AG04449 (cell line): ENCODE measurements around the gene TEAD3.
"Not testable (repeated sequence)": the region's sequence is repeated elsewhere in the genome, so short reads cannot be mapped to it uniquely, and the experiment has no call there.

ENCODE experiments used
- CTCF ChIA-PET: fragments of 350-600 bp; formaldehyde crosslinking; extraction: SDS; loops from one replicate; lab custom pipeline; 2021; ENCODE audit warnings: antibody characterized with exemption; lab: Yijun Ruan, JAX
- POLR2A ChIA-PET: fragments of 400-600, 350-600 bp; formaldehyde crosslinking; extraction: SDS; loops from one replicate; lab custom pipeline; 2020; ENCODE audit warnings: antibody characterized with exemption, inconsistent platforms; lab: Yijun Ruan, JAX
- DNase-seq: peaks from one replicate; pipeline ENCODE4 v3.0.0-alpha.2; 2010; ENCODE audit warnings: low read depth, low spot score
- H3K4me3 ChIP-seq: 2 replicates; pipeline ENCODE4 v1.5.1; 2011; ENCODE audit warnings: low read depth, mild to moderate bottlenecking, control low read depth, low read length
- TF ChIP-seq, protein P1 (sequence below): IDR thresholded peaks from one replicate; pipeline ENCODE4 v1.5.1; 2011; ENCODE audit warnings: mild to moderate bottlenecking, moderate library complexity, low read length, control low read depth, inconsistent platforms; ENCODE audit not compliant: insufficient read depth; ENCODE audit errors: missing control alignments

TEAD3 gene

DNA sequence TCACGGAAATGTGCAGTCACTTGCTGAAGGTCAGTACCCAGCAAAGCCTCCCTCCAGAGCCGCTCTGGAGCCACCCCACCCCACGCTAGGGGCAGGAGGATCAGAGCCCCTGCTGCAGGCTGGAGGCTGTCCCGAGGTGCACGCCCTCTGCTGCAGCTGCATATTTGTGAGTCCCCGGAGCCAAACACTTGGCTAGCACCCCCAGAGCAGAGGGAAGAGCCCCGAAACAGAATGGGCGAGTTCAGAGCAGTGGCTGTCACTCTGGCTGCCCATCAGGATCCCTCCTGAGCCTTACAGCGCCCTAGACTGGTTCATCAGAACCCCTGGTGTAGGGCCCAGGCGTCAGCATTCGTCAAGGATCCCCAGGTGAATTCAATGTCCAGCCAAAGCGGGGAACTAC is 25.3 kb upstream of the TEAD3 start:
- DNase-seq: no peak
- H3K4me3 ChIP-seq: no peak overlapping the region
- POLR2A ChIA-PET: no interaction called here
- CTCF ChIA-PET: interaction anchor here (0.6 to 9.3 kb wide), 34 partner anchors 8 to 565 kb away, joined by 3 to 180 read pairs (median 4); partner anchors contain the start of genes ARMC12 and TEAD3
- TF ChIP-seq, protein P1, sequence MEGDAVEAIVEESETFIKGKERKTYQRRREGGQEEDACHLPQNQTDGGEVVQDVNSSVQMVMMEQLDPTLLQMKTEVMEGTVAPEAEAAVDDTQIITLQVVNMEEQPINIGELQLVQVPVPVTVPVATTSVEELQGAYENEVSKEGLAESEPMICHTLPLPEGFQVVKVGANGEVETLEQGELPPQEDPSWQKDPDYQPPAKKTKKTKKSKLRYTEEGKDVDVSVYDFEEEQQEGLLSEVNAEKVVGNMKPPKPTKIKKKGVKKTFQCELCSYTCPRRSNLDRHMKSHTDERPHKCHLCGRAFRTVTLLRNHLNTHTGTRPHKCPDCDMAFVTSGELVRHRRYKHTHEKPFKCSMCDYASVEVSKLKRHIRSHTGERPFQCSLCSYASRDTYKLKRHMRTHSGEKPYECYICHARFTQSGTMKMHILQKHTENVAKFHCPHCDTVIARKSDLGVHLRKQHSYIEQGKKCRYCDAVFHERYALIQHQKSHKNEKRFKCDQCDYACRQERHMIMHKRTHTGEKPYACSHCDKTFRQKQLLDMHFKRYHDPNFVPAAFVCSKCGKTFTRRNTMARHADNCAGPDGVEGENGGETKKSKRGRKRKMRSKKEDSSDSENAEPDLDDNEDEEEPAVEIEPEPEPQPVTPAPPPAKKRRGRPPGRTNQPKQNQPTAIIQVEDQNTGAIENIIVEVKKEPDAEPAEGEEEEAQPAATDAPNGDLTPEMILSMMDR: no peak

DNA sequence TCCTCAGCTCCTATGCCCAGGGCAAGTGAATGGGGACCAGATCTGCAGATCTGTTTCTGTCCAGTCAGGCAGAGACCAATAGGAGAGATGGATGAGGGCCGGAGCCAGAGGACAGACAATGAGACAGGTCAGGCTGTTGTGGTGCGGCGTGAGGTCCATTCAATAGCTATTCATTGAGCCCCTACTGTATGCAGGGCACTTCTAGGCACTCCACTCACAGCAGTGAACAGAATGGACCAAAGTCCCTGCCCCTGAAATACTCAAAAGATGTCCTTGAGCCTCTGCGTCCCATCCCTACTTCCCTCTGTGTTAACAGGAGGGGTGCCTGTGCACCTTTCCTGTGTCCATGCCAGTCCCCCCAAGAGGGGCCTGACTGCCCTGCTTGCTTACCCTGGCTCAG is 24.4 kb upstream of the TEAD3 start:
- no peak overlapping the region for H3K4me3 ChIP-seq
- TF ChIP-seq, protein P1: no peak
- no peak for DNase-seq
- ChIA-PET CTCF (interaction anchor here (1.0 to 9.3 kb wide), 13 partner anchors 10 to 216 kb away, joined by 3 to 180 read pairs (median 8); partner anchors contain the start of genes ARMC12 and TEAD3), POLR2A (no interaction called here)

DNA sequence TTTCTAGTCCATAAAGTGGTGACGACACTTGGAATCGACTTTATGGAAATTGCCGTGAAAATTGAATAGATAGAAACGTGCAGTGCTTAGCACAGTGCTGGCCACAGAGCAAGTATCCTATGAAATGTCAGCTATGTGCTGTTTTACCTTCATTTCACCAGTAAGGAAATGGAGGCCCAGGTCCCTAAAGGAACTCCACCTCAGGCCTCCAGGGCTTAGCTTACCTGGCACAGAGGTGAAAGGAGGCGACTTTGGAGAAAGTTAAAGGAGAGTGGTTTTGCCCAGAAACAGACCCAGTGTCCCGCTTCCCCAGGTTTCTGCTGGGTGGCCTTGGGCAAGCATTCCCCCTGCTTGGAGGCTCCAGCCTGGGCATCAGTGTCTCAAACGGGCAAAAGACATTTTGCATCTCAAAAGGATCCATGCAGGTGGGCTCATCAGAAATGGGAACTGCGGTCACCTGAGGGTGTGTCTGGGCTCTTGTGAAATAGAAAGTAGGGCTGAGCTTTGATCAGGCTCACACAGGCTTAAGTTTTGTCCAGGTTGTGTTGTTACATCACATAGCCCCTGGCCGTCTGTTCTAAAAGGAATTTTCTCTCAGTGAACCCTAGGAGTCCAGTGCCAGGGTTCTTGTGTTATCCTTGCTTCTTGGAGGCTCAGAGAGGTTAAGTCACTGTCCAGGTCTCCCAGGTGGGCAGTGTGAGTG is 22.6 kb upstream of the TEAD3 start:
- no peak for DNase-seq
- CTCF ChIA-PET: interaction anchor here (1.0 to 9.3 kb wide), 5 partner anchors 10 to 218 kb away, joined by 3 to 180 read pairs (median 3); partner anchors contain the start of gene ARMC12
- POLR2A ChIA-PET: no interaction called here
- H3K4me3 ChIP-seq: no peak overlapping the region
- TF ChIP-seq, protein P1: no peak

DNA sequence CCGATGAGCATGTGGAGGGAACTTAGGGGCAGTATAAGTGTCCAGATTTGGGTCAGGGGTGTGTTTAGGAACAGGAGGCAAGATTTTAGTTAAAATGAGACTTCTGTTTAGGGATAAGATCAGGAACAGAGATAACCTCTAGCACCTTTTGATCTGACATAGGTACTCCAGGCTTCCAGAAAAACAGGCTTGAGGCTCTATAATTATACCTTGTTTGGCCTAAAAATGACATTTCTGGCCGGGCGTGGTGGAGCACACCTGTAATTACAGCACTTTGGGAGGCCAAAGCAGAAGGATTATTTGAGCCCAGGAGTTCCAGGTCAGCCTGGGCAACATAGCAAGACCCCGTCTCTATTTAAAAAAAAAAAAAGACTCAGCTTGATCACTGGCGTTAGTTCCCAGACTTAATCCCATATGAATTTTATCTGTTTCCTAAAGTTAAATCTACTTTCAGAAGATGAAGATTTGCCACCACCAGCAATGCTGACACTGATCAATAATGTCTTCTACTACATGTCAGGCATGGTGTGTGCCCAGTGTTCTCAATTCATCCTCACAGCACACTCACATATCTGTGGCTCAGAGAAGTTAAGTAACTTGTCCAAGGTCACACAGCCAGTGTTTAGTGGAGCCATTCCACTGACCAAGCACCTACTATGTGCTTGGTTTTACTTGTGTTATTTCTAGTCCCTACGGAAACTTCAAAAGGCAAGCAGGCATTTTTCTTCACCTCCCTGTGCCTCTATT is 21.9 kb upstream of the TEAD3 start:
- ChIA-PET POLR2A (no interaction called here), CTCF (interaction anchor here (1.0 to 9.3 kb wide), 4 partner anchors 10 to 219 kb away, joined by 3 to 180 read pairs (median 22); partner anchors contain the start of gene ARMC12)
- no peak for DNase-seq
- no peak overlapping the region for H3K4me3 ChIP-seq
- TF ChIP-seq, protein P1: no peak

DNA sequence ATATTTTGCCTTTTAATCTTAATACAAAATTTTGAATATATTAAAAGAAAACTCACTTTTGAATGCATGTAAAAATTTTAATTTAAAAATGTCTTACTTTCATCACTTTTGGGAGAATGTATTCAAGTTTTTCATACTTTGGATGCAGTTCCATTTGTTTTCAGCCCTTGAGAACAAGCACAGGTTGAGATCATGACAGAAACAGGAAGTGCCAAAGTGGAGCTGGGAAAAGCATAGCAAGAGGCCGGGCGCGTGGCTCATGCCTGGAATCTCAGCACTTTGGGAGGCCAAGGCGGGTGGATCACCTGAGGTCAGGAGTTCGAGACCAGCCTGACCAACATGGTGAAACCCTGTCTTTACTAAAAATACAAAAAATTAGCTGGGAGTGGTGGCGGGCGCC is 21.1 kb upstream of the TEAD3 start:
- POLR2A ChIA-PET, DNase-seq, H3K4me3 ChIP-seq: not testable (repeated sequence)
- CTCF ChIA-PET: interaction anchor here (1.8 to 9.3 kb wide), 3 partner anchors 9 to 220 kb away, joined by 6 to 180 read pairs (median 10); partner anchors contain the start of gene ARMC12

DNA sequence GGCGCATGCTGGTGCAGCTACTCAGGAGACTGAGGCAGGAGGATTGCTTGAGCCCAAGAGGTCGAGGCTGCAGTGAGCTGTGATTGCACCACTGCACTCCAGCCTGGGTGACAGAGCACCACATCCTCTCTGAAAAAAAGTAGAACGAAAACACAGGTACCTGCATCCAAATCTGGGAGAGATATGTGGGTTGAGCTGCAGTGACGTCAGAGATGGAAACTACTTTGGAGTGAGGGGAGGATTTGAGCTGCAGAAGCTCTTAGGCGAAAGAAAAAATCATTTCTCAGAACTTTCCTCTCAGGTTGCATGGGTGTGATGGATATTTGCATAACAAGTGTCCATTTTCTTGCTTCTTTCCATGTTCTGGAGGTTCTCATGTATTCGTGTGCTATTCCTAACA is 19.8 kb upstream of the TEAD3 start:
- TF ChIP-seq, protein P1: no peak
- CTCF ChIA-PET: interaction anchor here (1.0 to 9.3 kb wide), 5 partner anchors 8 to 221 kb away, joined by 3 to 180 read pairs (median 6); partner anchors contain the start of gene ARMC12
- DNase-seq: no peak
- H3K4me3 ChIP-seq: no peak overlapping the region
- POLR2A ChIA-PET: no interaction called here

DNA sequence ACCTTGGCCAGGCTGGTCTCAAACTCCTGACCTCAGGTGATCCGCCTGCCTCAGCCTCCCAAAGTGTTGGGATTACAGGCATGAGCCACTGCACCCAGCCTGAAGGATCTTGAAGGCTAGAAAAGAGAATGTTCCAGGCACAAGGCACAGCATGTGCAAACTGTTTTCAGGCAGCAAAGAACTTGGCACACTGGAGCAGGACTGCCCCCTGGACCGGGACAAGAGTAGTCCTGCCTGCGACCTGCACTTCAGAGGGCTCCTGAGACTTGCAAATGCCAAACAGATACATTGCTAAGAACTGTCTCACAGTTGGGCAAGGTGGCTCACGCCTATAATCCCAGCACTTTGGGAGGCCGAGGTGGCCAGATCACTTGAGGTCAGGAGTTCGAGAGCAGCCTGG is 19.1 kb upstream of the TEAD3 start:
- DNase-seq, H3K4me3 ChIP-seq, POLR2A ChIA-PET, CTCF ChIA-PET: not testable (repeated sequence)
